Measurements from ENCODE around the gene FAM193A.

- TF ChIP-seq POLR2AphosphoS5 (IDR thresholded peaks at IDR 0.05; ENCODE audit: low read depth, low read length): no peak
- no peak for TF ChIP-seq TAF1 (IDR thresholded peaks at IDR 0.05; ENCODE audit: borderline replicate concordance, insufficient read depth, low read length)
- no peak for TF ChIP-seq REST (IDR thresholded peaks at IDR 0.05; ENCODE audit: insufficient read depth in 1 of 2, low read depth in 2 of 2, low read length in 2 of 2)
- no peak for TF ChIP-seq FOXP2 (optimal IDR thresholded peaks at IDR 0.05; ENCODE audit: borderline replicate concordance, extremely low read depth, extremely low read length, insufficient read depth)
Observed at GRCh38 chr4:2492970-2493369, 43.5 kb upstream of the FAM193A start.
